ENCODE data around the gene ZNF263. TPM values are rescaled to one million over a fixed set of nuclear protein-coding genes. Genes with fewer than 3 reads are reported as not detected.

ZNF263 gene
- total and polyA plus RNA-seq, 2 experiments from 2014 or later, result 9.2 to 66.9 TPM

- no peak for ATAC-seq
- DNase-seq (ENCODE audit: low spot score), result no peak
- Mint-ChIP-seq H3K27ac (no peak overlapping the region), H3K9me3 (peaks cover 84% of the 10 kb centered on the region), H3K4me1 (peaks cover 2% of the 10 kb centered on the region; the same call in 2 of the 3 replicates), H3K36me3 (ENCODE audit: low read depth) (peaks cover 96% of the 10 kb centered on the region), H3K4me3 (no peak overlapping the region), H3K27me3 (ENCODE audit: insufficient read depth, low read depth, poor library complexity) (peaks cover 10% of the 10 kb centered on the region)
- no peak overlapping the region for H3K27ac ChIP-seq (ENCODE audit: low read depth)
- no peak overlapping the region for H3K4me3 ChIP-seq
- peaks cover 51% of the 10 kb centered on the region for H3K36me3 ChIP-seq (ENCODE audit: insufficient read depth)
- H3K27me3 ChIP-seq (ENCODE audit: insufficient read depth), result no peaks in the 10 kb centered on the region
- no peaks in the 10 kb centered on the region; the same call in 1 of the 2 replicates for H3K9me2 ChIP-seq (ENCODE audit: insufficient read depth)
- H2AFZ ChIP-seq, result no peak overlapping the region
- 0 out of 2 replicates have a peak, but pooled peaks cover 4% of the 10 kb centered on the region for H4K20me1 ChIP-seq (replicated peaks; ENCODE audit: insufficient read depth)
- H3K79me2 ChIP-seq (replicated peaks; ENCODE audit: insufficient read depth), result peaks cover 75% of the 10 kb centered on the region
- no peak overlapping the region for H3K4me2 ChIP-seq
- peaks cover 7% of the 10 kb centered on the region for H3K4me1 ChIP-seq (ENCODE audit: insufficient read depth)
- H3F3A ChIP-seq (replicated peaks; ENCODE audit: low read depth), result no peaks in the 10 kb centered on the region
- no peak for TF ChIP-seq ETS1 (IDR thresholded peaks at IDR 0.05)
- TF ChIP-seq CREB1 (CRISPR knock-in tag; IDR thresholded peaks at IDR 0.05; ENCODE audit: low read depth), result no peak
- TF ChIP-seq ZNF331 (CRISPR knock-in tag; IDR thresholded peaks at IDR 0.05; ENCODE audit: low read depth), result no peak
- no peak for TF ChIP-seq EZH2phosphoT487 (IDR thresholded peaks at IDR 0.05; ENCODE audit: unreplicated experiment)
- no peak for TF ChIP-seq CTCF (conservative IDR thresholded peaks at IDR 0.05; ENCODE audit: low read depth in 2 of 2)
- TF ChIP-seq, protein P1, sequence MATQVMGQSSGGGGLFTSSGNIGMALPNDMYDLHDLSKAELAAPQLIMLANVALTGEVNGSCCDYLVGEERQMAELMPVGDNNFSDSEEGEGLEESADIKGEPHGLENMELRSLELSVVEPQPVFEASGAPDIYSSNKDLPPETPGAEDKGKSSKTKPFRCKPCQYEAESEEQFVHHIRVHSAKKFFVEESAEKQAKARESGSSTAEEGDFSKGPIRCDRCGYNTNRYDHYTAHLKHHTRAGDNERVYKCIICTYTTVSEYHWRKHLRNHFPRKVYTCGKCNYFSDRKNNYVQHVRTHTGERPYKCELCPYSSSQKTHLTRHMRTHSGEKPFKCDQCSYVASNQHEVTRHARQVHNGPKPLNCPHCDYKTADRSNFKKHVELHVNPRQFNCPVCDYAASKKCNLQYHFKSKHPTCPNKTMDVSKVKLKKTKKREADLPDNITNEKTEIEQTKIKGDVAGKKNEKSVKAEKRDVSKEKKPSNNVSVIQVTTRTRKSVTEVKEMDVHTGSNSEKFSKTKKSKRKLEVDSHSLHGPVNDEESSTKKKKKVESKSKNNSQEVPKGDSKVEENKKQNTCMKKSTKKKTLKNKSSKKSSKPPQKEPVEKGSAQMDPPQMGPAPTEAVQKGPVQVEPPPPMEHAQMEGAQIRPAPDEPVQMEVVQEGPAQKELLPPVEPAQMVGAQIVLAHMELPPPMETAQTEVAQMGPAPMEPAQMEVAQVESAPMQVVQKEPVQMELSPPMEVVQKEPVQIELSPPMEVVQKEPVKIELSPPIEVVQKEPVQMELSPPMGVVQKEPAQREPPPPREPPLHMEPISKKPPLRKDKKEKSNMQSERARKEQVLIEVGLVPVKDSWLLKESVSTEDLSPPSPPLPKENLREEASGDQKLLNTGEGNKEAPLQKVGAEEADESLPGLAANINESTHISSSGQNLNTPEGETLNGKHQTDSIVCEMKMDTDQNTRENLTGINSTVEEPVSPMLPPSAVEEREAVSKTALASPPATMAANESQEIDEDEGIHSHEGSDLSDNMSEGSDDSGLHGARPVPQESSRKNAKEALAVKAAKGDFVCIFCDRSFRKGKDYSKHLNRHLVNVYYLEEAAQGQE (IDR thresholded peaks at IDR 0.05; ENCODE audit: unreplicated experiment), result no peak
- TF ChIP-seq EZH2 (IDR thresholded peaks at IDR 0.05; ENCODE audit: low read depth, unreplicated experiment), result no peak
- TF ChIP-seq NANOG (IDR thresholded peaks at IDR 0.05; ENCODE audit: borderline replicate concordance), result no peak
- no peak for TF ChIP-seq ZNF114 (CRISPR knock-in tag; IDR thresholded peaks at IDR 0.05)
- TF ChIP-seq ZNF462 (CRISPR knock-in tag; IDR thresholded peaks at IDR 0.05), result no peak
- TF ChIP-seq STAT1 (IDR thresholded peaks at IDR 0.05; ENCODE audit: unreplicated experiment), result no peak
These were observed 6.8 kb downstream of the ZNF263 start for GRCh38 chr16:3289998-3290673.
